Left lung (tissue), 10 donors: Measurements from ENCODE around the gene MS4A15. TPM values are rescaled to one million over a fixed set of nuclear protein-coding genes. Genes with fewer than 3 reads are reported as not detected.

Experiments
- ATAC-seq: fragments of 200-7000 bp; cut with Tn5 transposase; one replicate; pipeline ENCODE4 v1.9.1; 2020; ENCODE audit warnings: moderate library complexity
- DNase-seq, 4 donors: peaks; one replicate each; pipeline ENCODE4 v3.0.0-alpha.2; 2013 to 2020
- H3K27ac ChIP-seq, 2 donors: fragments of 200-600 bp; sonication (generic) in 1 of 2; one replicate each; pipeline versions ENCODE4 v1.5.0 to v1.8.0; 2020 to 2021
- H3K27me3 ChIP-seq, 2 donors: fragments of 200-600 bp; sonication (generic) in 1 of 2; one replicate each; pipeline versions ENCODE4 v1.5.0 to v1.8.0; 2020 to 2021
- H3K36me3 ChIP-seq, 2 donors: fragments of 200-600 bp; sonication (generic) in 1 of 2; one replicate each; pipeline versions ENCODE4 v1.5.0 to v1.8.0; 2020 to 2021
- H3K4me1 ChIP-seq, 2 donors: fragments of 200-600 bp; one replicate each; pipeline ENCODE4 v1.8.0; 2021
- H3K4me3 ChIP-seq, 2 donors: fragments of 200-600 bp; sonication (generic) in 1 of 2; one replicate each; pipeline versions ENCODE4 v1.5.0 to v1.8.0; 2020 to 2021; ENCODE audit warnings: mild to moderate bottlenecking in 1 of 2
- H3K9me3 ChIP-seq, 2 donors: fragments of 200-600 bp; sonication (generic) in 1 of 2; one replicate each; pipeline versions ENCODE4 v1.5.0 to v1.8.0; 2020 to 2021
- intact Hi-C, 2 donors: fragments of 100-400 bp; cut with DNase I; formaldehyde crosslinking; loops; one replicate each; pipeline versions ENCODE4 v1.11.2 to v1.14.2; 2022
- polyA plus RNA-seq, 6 donors: library from polyadenylated mRNA; unstranded; fragments of 120-200 nt; gene quantifications; one replicate each; pipeline ENCODE4 v1.2.1, GENCODE V29; 2013; ENCODE audit not compliant: insufficient read length in 6 of 6
- total RNA-seq, 2 donors: library from RNA; stranded (reverse); fragmentation: NEBNext Ultra II Directional; extraction: Animal tissue kit (Norgen Biotek cat#: 25700); gene quantifications; one replicate each; pipeline ENCODE4 v1.2.1, GENCODE V29; 2021
- TF ChIP-seq, protein P1 (sequence below), 2 donors: fragments of 200-600 bp; sonication (generic) in 1 of 2; IDR thresholded peaks; one replicate each; pipeline versions ENCODE4 v1.5.0 to v1.8.0; 2021; ENCODE audit warnings: antibody characterized with exemption in 2 of 2
- donor health status: DM: no; HTN: yes; CAD: no.
- donor health status: DM: no; HTN: no; CAD: no.

Gene MS4A15
- total and polyA plus RNA-seq, 8 donors = 8.7 to 13.4 TPM; not detected in 6

DNA sequence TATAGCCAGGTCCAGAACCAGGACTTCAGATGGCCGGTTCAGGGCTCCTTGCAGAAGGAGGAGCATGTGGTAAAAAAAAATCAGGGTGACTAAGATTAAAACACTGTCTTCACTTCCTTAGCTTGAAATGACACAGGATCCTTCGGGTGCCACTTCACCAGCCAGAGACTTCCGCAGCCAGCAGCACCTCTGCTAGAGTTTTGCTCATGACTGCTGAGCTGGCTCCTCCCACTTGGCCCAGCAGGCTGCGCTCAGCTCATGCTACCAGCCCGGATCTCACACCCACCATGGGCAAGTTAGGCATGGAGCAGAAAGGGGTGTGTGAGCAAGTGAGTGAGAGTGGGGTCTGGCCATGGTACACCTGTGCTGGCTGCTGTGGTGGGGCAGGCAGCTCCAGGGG, 38.7 kb upstream of the MS4A15 start:
- no peak for DNase-seq
- H3K36me3 ChIP-seq = no peaks in the 10 kb centered on the region
- no peak overlapping the region for H3K4me3 ChIP-seq
- TF ChIP-seq, protein P1, sequence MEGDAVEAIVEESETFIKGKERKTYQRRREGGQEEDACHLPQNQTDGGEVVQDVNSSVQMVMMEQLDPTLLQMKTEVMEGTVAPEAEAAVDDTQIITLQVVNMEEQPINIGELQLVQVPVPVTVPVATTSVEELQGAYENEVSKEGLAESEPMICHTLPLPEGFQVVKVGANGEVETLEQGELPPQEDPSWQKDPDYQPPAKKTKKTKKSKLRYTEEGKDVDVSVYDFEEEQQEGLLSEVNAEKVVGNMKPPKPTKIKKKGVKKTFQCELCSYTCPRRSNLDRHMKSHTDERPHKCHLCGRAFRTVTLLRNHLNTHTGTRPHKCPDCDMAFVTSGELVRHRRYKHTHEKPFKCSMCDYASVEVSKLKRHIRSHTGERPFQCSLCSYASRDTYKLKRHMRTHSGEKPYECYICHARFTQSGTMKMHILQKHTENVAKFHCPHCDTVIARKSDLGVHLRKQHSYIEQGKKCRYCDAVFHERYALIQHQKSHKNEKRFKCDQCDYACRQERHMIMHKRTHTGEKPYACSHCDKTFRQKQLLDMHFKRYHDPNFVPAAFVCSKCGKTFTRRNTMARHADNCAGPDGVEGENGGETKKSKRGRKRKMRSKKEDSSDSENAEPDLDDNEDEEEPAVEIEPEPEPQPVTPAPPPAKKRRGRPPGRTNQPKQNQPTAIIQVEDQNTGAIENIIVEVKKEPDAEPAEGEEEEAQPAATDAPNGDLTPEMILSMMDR (IDR thresholded peaks at IDR 0.05) = no peak
- no peaks in the 10 kb centered on the region for H3K4me1 ChIP-seq
- peaks cover 0 to 8% of the 10 kb centered on the region in 2 donors for H3K9me3 ChIP-seq
- H3K27me3 ChIP-seq = no peaks in the 10 kb centered on the region
- intact Hi-C loops = no loop called here
- ATAC-seq = no peak
- no peak overlapping the region for H3K27ac ChIP-seq

DNA sequence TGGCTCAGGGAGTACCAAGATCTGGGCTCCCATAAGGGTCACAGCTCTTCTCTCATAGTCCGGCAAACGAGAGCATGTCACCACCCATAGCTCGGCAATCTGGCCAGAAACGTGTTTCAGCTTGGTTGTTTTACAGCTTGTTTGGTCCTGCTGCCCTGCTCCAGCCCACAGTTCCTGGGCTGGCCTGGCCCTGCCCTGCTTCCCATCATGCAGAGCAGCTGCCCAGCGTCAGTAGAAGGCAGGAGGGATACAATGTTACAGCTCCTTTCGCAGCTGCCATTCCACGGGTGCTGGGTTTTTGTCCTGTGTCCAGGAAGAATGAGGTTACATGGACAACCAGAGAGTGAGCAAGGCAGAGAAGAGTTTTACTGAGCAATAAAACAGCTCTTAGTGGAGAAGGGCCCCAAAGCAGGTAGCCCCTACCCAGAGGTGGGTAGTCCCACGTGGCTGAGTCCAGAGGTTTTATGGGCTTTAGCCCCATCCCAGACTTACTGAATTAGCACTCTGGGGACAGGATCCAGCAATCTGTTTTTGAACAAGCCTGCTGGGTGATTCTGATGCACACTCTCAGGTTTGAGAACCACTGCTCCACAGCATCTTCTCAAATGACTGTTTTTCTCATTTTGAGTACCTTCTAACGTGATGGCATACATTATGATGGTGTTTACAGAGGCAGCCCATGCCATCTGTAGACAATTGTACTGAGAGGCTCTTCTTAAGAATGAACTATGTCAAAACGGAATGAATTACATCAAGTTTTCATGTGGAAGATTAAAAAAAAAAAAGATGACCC, 37.9 kb upstream of the MS4A15 start:
- H3K9me3 ChIP-seq = peaks cover 0 to 8% of the 10 kb centered on the region in 2 donors
- H3K36me3 ChIP-seq = no peaks in the 10 kb centered on the region
- no peak for DNase-seq
- TF ChIP-seq, protein P1 (IDR thresholded peaks at IDR 0.05) = no peak
- ATAC-seq = no peak
- intact Hi-C loops = no loop called here
- H3K27me3 ChIP-seq = no peaks in the 10 kb centered on the region
- no peak overlapping the region for H3K27ac ChIP-seq
- no peak overlapping the region for H3K4me3 ChIP-seq
- H3K4me1 ChIP-seq = no peaks in the 10 kb centered on the region

DNA sequence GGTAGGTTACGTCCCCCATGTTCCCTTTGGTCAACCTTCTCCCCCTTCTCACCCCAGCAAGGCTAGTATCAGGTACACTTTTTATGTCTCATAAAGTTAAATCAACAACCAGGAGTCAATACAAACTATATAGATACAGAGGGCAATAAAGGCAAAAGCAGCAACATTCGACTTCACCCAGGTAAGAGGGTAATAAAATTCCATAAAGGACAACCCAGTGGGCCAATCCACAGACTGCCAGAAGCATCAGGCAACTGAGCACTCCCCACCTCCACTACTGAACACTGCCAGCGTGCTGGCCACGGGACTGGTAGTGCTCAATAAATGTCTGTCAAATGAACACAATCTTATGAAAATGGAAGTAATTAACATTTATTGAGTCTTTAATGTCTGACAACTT, 37.3 kb upstream of the MS4A15 start:
- no peaks in the 10 kb centered on the region for H3K4me1 ChIP-seq
- no peaks in the 10 kb centered on the region for H3K36me3 ChIP-seq
- H3K27ac ChIP-seq = no peak overlapping the region
- no peaks in the 10 kb centered on the region for H3K27me3 ChIP-seq
- TF ChIP-seq, protein P1 (IDR thresholded peaks at IDR 0.05) = no peak
- no peak for ATAC-seq
- DNase-seq = no peak
- no peak overlapping the region for H3K4me3 ChIP-seq
- peaks cover 0 to 8% of the 10 kb centered on the region in 2 donors for H3K9me3 ChIP-seq
- intact Hi-C loops = no loop called here

DNA sequence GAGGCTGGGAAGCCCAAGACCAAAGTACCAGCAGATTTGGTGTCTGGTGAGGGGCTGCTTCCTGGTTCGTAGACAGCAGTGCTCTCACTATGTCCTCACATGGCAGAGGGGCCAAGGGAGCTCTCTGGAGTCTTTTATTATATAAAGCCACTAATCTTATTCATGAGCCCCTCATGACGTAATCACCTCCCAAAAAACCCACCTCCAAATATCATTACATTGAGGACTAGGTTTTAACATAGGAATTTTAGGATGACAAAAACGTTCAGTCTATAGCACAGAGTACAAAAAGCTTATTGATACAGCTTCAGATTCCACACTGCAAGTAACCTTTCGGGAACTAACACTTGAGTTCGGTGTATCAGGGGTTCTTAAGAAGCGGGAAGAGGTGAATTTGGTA, 36.2 kb upstream of the MS4A15 start:
- Histone ChIP-seq H3K9me3 (peaks cover 0 to 8% of the 10 kb centered on the region in 2 donors), H3K27ac (no peak overlapping the region)
- TF ChIP-seq, protein P1 (IDR thresholded peaks at IDR 0.05) = no peak

DNA sequence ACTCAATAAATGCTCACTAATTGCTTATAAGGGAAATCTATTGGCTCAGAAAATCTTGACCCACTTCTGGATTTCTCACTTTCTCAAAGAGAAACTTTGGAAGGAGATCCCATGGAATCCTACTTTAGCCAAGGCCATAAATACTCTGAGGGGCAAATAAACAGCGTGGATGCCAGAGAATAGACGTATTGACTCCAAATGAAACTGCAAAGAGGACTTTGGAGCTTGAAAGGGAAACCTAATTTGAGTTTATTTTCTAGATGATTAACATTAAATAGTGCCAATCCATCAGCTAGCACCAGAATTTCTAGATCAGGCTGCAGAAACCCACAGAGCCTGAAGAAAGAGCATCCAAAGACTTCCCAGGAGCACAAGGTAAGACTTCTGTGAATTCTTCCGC, 32.2 kb upstream of the MS4A15 start, which contains the start of gene MS4A18:
MS4A18 (plus strand) TSS at position 301 of the 400 bp plus-strand sequence.
- H3K27ac ChIP-seq = no peak within 1 kb of the TSS
- H3K4me3 ChIP-seq = no peak within 1 kb of the TSS
- no peaks in the 10 kb centered on the region for H3K9me3 ChIP-seq
- peaks cover 0 to 4% of the 10 kb centered on the region in 2 donors for H3K27me3 ChIP-seq
- no peaks in the 10 kb centered on the region for H3K36me3 ChIP-seq
- DNase-seq (no peak), ATAC-seq (no peak)
- H3K4me1 ChIP-seq = no peaks in the 10 kb centered on the region
- TF ChIP-seq, protein P1 (IDR thresholded peaks at IDR 0.05) = no peak
- intact Hi-C loops = no loop called here

More for the DNA sequence above, 36.2 kb upstream of the MS4A15 start:
- Histone ChIP-seq H3K36me3 (no peaks in the 10 kb centered on the region), H3K4me1 (no peaks in the 10 kb centered on the region), H3K27me3 (no peaks in the 10 kb centered on the region), H3K4me3 (no peak overlapping the region)
- intact Hi-C loops = no loop called here
- DNase-seq = no peak
- ATAC-seq = no peak
